HG03064 (cell line): ENCODE measurements around the gene TAS2R39.
A peak's percentile ranks its signal among the peaks of the same experiment; 100 is the strongest.

Experiments
- ATAC-seq: cut with Tn5 transposase; IDR thresholded peaks from one replicate; pipeline ENCODE4 v1.9.1; 2021; ENCODE audit warnings: low read depth; ENCODE audit not compliant: unreplicated experiment

The TAS2R39 gene

GRCh38 chr7:143214789-143215679 is 31.8 kb downstream of the TAS2R39 start:
- peak; percentile 84 for ATAC-seq

- ATAC-seq = no peak
Observed at GRCh38 chr7:143216151-143216550, 32.9 kb downstream of the TAS2R39 start.

DNA sequence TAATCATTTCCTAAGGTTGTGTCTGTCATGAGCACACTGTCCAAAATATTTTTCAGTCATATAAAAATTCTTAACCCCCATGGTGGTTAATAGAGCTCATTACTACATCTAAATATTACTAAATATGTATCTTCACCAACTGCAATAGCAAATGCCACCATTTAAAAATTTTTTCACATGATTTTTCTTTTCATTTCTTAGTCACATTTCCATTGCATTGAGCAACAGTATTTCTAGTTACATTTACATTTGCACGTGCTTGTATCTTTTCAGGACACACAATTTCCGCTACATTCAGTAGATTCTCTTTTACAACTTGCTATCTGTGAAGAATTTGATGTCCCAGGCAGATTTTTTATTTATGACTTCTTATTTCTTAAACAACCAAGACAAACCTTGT is 33.5 kb downstream of the TAS2R39 start:
- no peak for ATAC-seq

- no peak for ATAC-seq
Observed at GRCh38 chr7:143217806-143218205, 34.6 kb downstream of the TAS2R39 start.

- ATAC-seq = no peak
Observed at GRCh38 chr7:143221286-143221685, 38.1 kb downstream of the TAS2R39 start.

DNA sequence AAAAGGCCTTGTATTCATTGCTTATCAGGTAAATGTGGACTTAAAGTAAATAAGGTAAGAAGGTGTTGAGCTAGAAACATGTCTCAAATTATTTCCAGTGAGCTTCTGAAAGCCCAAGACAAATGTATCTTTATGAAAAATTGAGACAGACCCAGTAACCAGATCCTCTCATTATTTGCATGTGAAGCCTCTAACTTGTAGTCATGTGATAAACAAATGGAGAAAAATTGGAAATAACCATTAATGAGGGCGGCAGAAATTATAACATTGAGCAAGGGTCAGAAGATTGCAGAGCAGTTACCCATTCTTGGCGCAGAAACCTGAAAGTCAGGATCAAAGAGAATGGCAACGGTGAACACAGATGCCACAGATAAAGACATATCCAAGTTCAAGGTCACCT is 38.5 kb downstream of the TAS2R39 start, which contains the start of gene TAS2R40:
Gene TAS2R40, plus strand, starts transcription at position 301 of the 400 bp plus-strand sequence. Its CDS starts 42 bp downstream, at position 343.
- no peak for ATAC-seq

DNA sequence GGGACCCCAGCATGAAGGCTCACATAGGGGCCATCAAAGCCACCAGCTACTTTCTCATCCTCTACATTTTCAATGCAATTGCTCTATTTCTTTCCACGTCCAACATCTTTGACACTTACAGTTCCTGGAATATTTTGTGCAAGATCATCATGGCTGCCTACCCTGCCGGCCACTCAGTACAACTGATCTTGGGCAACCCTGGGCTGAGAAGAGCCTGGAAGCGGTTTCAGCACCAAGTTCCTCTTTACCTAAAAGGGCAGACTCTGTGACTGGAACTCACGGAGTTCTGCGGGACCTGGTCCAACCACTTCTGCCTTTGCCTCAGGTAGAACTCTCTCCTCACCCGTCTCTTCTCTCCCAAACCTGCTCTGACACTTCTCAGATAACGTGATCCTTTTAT is 39.6 kb downstream of the TAS2R39 start:
- ATAC-seq = no peak

GRCh38 chr7:143223784-143224183 is 40.6 kb downstream of the TAS2R39 start:
- no peak for ATAC-seq

- ATAC-seq = no peak
Observed at GRCh38 chr7:143225047-143225446, 41.8 kb downstream of the TAS2R39 start.

DNA sequence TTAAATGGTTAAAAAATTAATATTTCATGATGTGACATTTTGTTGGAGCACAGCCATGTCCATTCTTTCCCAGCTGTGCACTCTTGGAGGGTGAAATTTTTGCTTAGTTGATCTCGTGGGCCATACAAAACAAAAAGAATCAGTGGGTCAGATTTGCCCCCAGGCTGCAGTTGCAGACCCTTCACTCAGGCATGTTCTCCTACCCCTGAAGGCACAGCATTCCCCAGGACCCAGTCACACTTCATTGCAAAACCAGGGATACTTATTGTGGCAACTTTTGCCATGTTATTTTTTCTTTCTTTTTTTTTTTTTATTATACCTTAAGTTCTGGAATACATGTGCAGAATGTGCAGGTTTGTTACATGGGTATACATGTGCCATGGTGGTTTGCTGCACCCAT is 44.6 kb downstream of the TAS2R39 start:
- ATAC-seq = no peak

GRCh38 chr7:143229054-143229790 is 46.0 kb downstream of the TAS2R39 start:
- ATAC-seq = no peak

- no peak for ATAC-seq
Observed at GRCh38 chr7:143230602-143231457, 47.6 kb downstream of the TAS2R39 start.
